CD4-positive, alpha-beta T cell treated with Interleukin-6 at 100 ng/mL for 8 hours (primary cell): ENCODE results near the gene KCNAB2.

ENCODE experiments used
- DNase-seq: peaks from one replicate; pipeline ENCODE4 v3.0.0-alpha.2; 2020; ENCODE audit warnings: mixed read lengths, low spot score

The KCNAB2 gene

GRCh38 chr1:6045561-6045960 is at the start of gene KCNAB2:
KCNAB2 (plus strand) TSS chr1:6045888; CDS start chr1:6051537, 5,649 bp downstream.
- no peak for DNase-seq

GRCh38 chr1:5996641-5997270 is 48.9 kb upstream of the KCNAB2 start:
- no peak for DNase-seq

- DNase-seq, result no peak
Observed at GRCh38 chr1:5997316-5997715, 48.4 kb upstream of the KCNAB2 start.

GRCh38 chr1:5998051-5998905 is 47.4 kb upstream of the KCNAB2 start:
- DNase-seq, result no peak

- no peak for DNase-seq
Observed at GRCh38 chr1:5998906-5999301, 46.8 kb upstream of the KCNAB2 start.

GRCh38 chr1:5999711-6000443 is 45.8 kb upstream of the KCNAB2 start:
- no peak for DNase-seq

GRCh38 chr1:6000444-6001288 is 45.0 kb upstream of the KCNAB2 start:
- DNase-seq, result no peak

GRCh38 chr1:6001992-6002576 is 43.6 kb upstream of the KCNAB2 start:
- DNase-seq, result no peak

GRCh38 chr1:6002714-6003501 is 42.8 kb upstream of the KCNAB2 start:
- DNase-seq, result no peak

GRCh38 chr1:6003568-6004411 is 41.9 kb upstream of the KCNAB2 start:
- no peak for DNase-seq

GRCh38 chr1:6004412-6005123 is 41.1 kb upstream of the KCNAB2 start:
- DNase-seq, result no peak

GRCh38 chr1:6005276-6005917 is 40.3 kb upstream of the KCNAB2 start:
- DNase-seq, result no peak

- no peak for DNase-seq
Observed at GRCh38 chr1:6006882-6007281, 38.8 kb upstream of the KCNAB2 start.

GRCh38 chr1:6007318-6008083 is 38.2 kb upstream of the KCNAB2 start:
- DNase-seq, result no peak

GRCh38 chr1:6008084-6008415 is 37.6 kb upstream of the KCNAB2 start:
- DNase-seq, result no peak

- no peak for DNase-seq
Observed at GRCh38 chr1:6008696-6009095, 37.0 kb upstream of the KCNAB2 start.

GRCh38 chr1:6009120-6010040 is 36.3 kb upstream of the KCNAB2 start:
- no peak for DNase-seq
